NT2/D1 (cell line): ENCODE measurements around the gene ZFR.

Experiments used
- YY1 ChIP-seq: IDR thresholded peaks from 2 replicates; pipeline ENCODE4 v1.6.1; 2011; ENCODE audit not compliant: insufficient read length, insufficient read depth
- ZNF274 ChIP-seq: IDR thresholded peaks from 2 replicates; pipeline ENCODE4 v1.6.1; 2011; ENCODE audit warnings: mild to moderate bottlenecking, low read depth, low read length

GRCh38 chr5:32487424-32487823 lies 42.9 kb upstream of the ZFR start:
- no peak for TF ChIP-seq YY1
- TF ChIP-seq ZNF274 = no peak
